Endothelial cell of umbilical vein (primary cell): Measurements from ENCODE around the gene PPM1J. TPM values are rescaled to one million over a fixed set of nuclear protein-coding genes. Genes with fewer than 3 reads are reported as not detected.

Source experiments
- BruUV-seq: library from RNA; stranded (reverse); fragments of 400-500 nt; replicated peaks from 2 replicates; lab custom pipeline; 2021; lab: Mats Ljungman, UMichigan
- CTCF ChIA-PET: fragments of 300-600, 350-600 bp; sonication (Branson Sonifier 250); formaldehyde crosslinking; loops from one replicate; lab custom pipeline; 2021; ENCODE audit warnings: antibody characterized with exemption, inconsistent platforms; lab: Charles Lee
- POLR2A ChIA-PET: fragments of 300-600, 350-600 bp; sonication (Branson Sonifier 250); formaldehyde crosslinking; loops from one replicate; lab custom pipeline; 2021; ENCODE audit warnings: antibody characterized with exemption, inconsistent platforms; lab: Charles Lee
- DNase-seq: peaks from one replicate; pipeline ENCODE4 v3.0.0-alpha.2; 2011; ENCODE audit warnings: low read depth, low spot score
- FAIRE-seq: peaks from 2 replicates; lab custom pipeline; 2011; peaks lifted over from hg19 to GRCh38; lab: Jason Lieb, UNC
- H2AFZ ChIP-seq: 2 replicates; pipeline ENCODE4 v1.6.0; 2012; ENCODE audit warnings: low read depth, low read length, control low read depth, inconsistent platforms
- H3K27ac ChIP-seq: 2 replicates; pipeline ENCODE4 v1.5.1; 2011; ENCODE audit warnings: low read depth, mild to moderate bottlenecking, control low read depth, low read length, moderate library complexity; ENCODE audit not compliant: insufficient read depth
- H3K27me3 ChIP-seq, 2 experiments: 2 replicates each; pipeline versions ENCODE4 v1.6.0 to v1.6.1; 2011; ENCODE audit warnings: low read length in 2 of 2, mixed read lengths in 1 of 2; ENCODE audit not compliant: control insufficient read depth in 2 of 2, insufficient read depth in 2 of 2
- H3K36me3 ChIP-seq, 2 experiments: 2 replicates in 1 of 2; 3 replicates in 1 of 2; pipeline ENCODE4 v1.5.1; 2011; ENCODE audit warnings: low read length in 2 of 2, mild to moderate bottlenecking in 1 of 2, moderate library complexity in 1 of 2; ENCODE audit not compliant: control insufficient read depth in 2 of 2, insufficient read depth in 2 of 2; ENCODE audit errors: extremely low read depth in 1 of 2
- H3K4me1 ChIP-seq: 3 replicates; pipeline ENCODE4 v1.5.1; 2011; ENCODE audit warnings: mild to moderate bottlenecking, low read length; ENCODE audit not compliant: control insufficient read depth, insufficient read depth; ENCODE audit errors: extremely low read depth
- H3K4me2 ChIP-seq: 2 replicates; pipeline ENCODE4 v1.6.1; 2011; ENCODE audit warnings: low read length, control low read depth, mixed read lengths; ENCODE audit not compliant: insufficient read depth
- H3K4me3 ChIP-seq, 3 experiments: fragments of 200-600 bp in 1 of 3; sonication (generic), shearing (Covaris generic) in 1 of 3; replicated peaks in 1 of 3; 2 replicates each; pipeline ENCODE4 v1.5.1; 2011 to 2016; ENCODE audit warnings: control low read depth in 3 of 3, low read length in 3 of 3, mild to moderate bottlenecking in 2 of 3, inconsistent platforms in 1 of 3, low read depth in 1 of 3, moderate library complexity in 1 of 3; ENCODE audit not compliant: insufficient read depth in 1 of 3
- H3K79me2 ChIP-seq: 2 replicates; pipeline ENCODE4 v1.6.0; 2012; ENCODE audit warnings: low read length, inconsistent platforms; ENCODE audit not compliant: control insufficient read depth, insufficient read depth
- H3K9ac ChIP-seq: replicated peaks from 2 replicates; pipeline ENCODE3; 2011; ENCODE audit warnings: low read length, control low read depth; ENCODE audit not compliant: insufficient read depth; ENCODE audit errors: extremely low read depth
- H3K9me1 ChIP-seq: replicated peaks from 3 replicates; pipeline ENCODE4 v1.6.0; 2011; ENCODE audit warnings: mild to moderate bottlenecking, low read length; ENCODE audit not compliant: control insufficient read depth, insufficient read depth; ENCODE audit errors: extremely low read depth
- H3K9me3 ChIP-seq: replicated peaks from 2 replicates; pipeline ENCODE4 v1.5.1; 2012; ENCODE audit warnings: low read length, inconsistent platforms; ENCODE audit not compliant: control insufficient read depth, insufficient read depth
- H4K20me1 ChIP-seq: replicated peaks from 2 replicates; pipeline ENCODE3; 2011; ENCODE audit warnings: mild to moderate bottlenecking, low read length; ENCODE audit not compliant: control insufficient read depth, insufficient read depth; ENCODE audit errors: extremely low read depth
- EZH2 ChIP-seq: IDR thresholded peaks from 2 replicates; pipeline ENCODE4 v1.6.1; 2012; ENCODE audit warnings: borderline replicate concordance, low read depth, mild to moderate bottlenecking, moderate library complexity, low read length, inconsistent platforms; ENCODE audit not compliant: severe bottlenecking
- FOS ChIP-seq: IDR thresholded peaks from 2 replicates; pipeline ENCODE4 v1.6.1; 2011; ENCODE audit warnings: mild to moderate bottlenecking, low read length, moderate library complexity, borderline replicate concordance; ENCODE audit not compliant: insufficient read depth
- GATA2 ChIP-seq: IDR thresholded peaks from 2 replicates; pipeline ENCODE4 v1.7.0; 2011; ENCODE audit warnings: low read depth, mild to moderate bottlenecking, moderate library complexity, mixed read lengths, low read length; ENCODE audit not compliant: insufficient read length, insufficient read depth
- JUN ChIP-seq: IDR thresholded peaks from 2 replicates; pipeline ENCODE4 v1.6.1; 2011; ENCODE audit warnings: borderline replicate concordance, low read depth; ENCODE audit not compliant: insufficient read length, insufficient read depth
- MYC ChIP-seq: IDR thresholded peaks from one replicate; pipeline ENCODE4 v1.6.1; 2011; ENCODE audit warnings: mild to moderate bottlenecking, low read depth, low read length
- POLR2A ChIP-seq: IDR thresholded peaks from 2 replicates; pipeline ENCODE4 v1.6.1; 2012; ENCODE audit warnings: low read depth, mild to moderate bottlenecking, control low read depth, low read length
- POLR2AphosphoS5 ChIP-seq: IDR thresholded peaks from 2 replicates; pipeline ENCODE4 v1.6.1; 2012; ENCODE audit warnings: low read depth, mild to moderate bottlenecking, control low read depth, low read length, moderate library complexity; ENCODE audit not compliant: insufficient read depth
- dilution Hi-C: fragments of 300-500 bp; cut with MboI; formaldehyde crosslinking; loops from one replicate; pipeline ENCODE4 v1.15.0; 2019; ENCODE audit warnings: low sequenced_read_pairs; ENCODE audit not compliant: extremely low pct_ligation_motif_present
- intact Hi-C: fragments of 100-400 bp; cut with micrococcal nuclease; formaldehyde crosslinking; loops from one replicate; pipeline ENCODE4 v1.10.0; 2022
- polyA plus RNA-seq, 4 experiments: library from polyadenylated mRNA; depleted of rRNA in 3 of 4; stranded (reverse) in 3 of 4; unstranded in 1 of 4; fragments of >200 nt; gene quantifications; 2 replicates each; pipeline versions ENCODE4 v1.2.1 to v1.2.3, GENCODE V29; 2011 to 2012; ENCODE audit warnings: missing spikeins in 1 of 4
- total RNA-seq: library from RNA; stranded (reverse); gene quantifications from 2 replicates; pipeline ENCODE4 v1.2.3, GENCODE V29; 2021
- TF ChIP-seq, protein P1 (sequence below), 2 donors: IDR thresholded peaks; 1 replicate in 1 of 2; 2 replicates in 1 of 2; pipeline ENCODE4 v1.5.1; 2011; ENCODE audit warnings: low read length in 2 of 2, mild to moderate bottlenecking in 2 of 2, moderate library complexity in 2 of 2, control low read depth in 1 of 2, inconsistent platforms in 1 of 2, low read depth in 1 of 2; ENCODE audit not compliant: insufficient read depth in 1 of 2; ENCODE audit errors: extremely low read depth in 1 of 2
- TF ChIP-seq, protein P2 (sequence below): IDR thresholded peaks from 2 replicates; pipeline ENCODE4 v1.6.1; 2011; ENCODE audit not compliant: insufficient read depth, insufficient read length

PPM1J gene
- total and polyA plus RNA-seq, 2 donors (not counting 3 experiments of a cell fraction or from before 2014, with no cell fraction given), result 1.7 to 3.1 TPM

- FAIRE-seq, result no peak
- POLR2A ChIA-PET, result no interaction called here
These were observed 5.7 kb upstream of the PPM1J start for GRCh38 chr1:112720800-112721199.

DNA sequence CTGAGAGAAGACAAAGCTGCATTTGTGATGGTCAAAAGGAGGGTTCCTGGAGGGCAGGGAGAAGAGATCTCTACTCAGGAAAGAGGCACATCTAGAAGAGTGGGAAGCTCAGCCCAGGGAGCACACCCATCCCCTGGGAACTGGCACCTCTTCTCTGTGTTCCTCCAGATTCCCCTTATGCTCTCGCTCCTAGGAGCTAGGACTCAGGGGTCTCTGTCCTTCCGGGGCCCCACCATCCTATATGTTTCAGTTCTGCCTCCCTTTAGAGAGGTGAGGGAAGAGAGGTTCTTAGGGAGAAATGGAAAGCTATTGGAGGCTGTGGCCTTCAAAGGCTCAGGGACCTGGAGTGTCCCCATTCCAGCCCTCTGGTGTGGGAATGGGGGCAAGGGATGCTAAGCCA lies 4.6 kb upstream of the PPM1J start:
- intact Hi-C loops, result loop anchor here (5.0 to 10.0 kb wide), 4 partner anchors 423 to 1258 kb away; partner anchors contain the start of genes AP4B1, DCLRE1B, OLFML3 and RSBN1
- no peak overlapping the region for H3K9ac ChIP-seq
- H4K20me1 ChIP-seq, result no peaks in the 10 kb centered on the region
- peaks cover 9% of the 10 kb centered on the region for H3K4me1 ChIP-seq
- no peak overlapping the region for H3K4me3 ChIP-seq
- no TSS peak for BruUV-seq
- no peaks in the 10 kb centered on the region for H3K9me1 ChIP-seq
- no peak for DNase-seq
- ChIA-PET CTCF (interaction anchor here (0.6 to 10.5 kb wide), 10 partner anchors 8 to 420 kb away, joined by 3 to 441 read pairs (median 4); partner anchors contain the start of gene LRIG2), POLR2A (no interaction called here)
- H3K36me3 ChIP-seq, result no peaks in the 10 kb centered on the region
- H2AFZ ChIP-seq, result no peak overlapping the region
- H3K9me3 ChIP-seq, result no peaks in the 10 kb centered on the region
- H3K27ac ChIP-seq, result no peak overlapping the region
- dilution Hi-C loops, result loop anchor here (5.0 kb wide), 1 partner anchor 78 kb away; no protein-coding TSS in a partner anchor
- FAIRE-seq, result no peak
- no peak for TF ChIP-seq POLR2AphosphoS5
- TF ChIP-seq, protein P1, sequence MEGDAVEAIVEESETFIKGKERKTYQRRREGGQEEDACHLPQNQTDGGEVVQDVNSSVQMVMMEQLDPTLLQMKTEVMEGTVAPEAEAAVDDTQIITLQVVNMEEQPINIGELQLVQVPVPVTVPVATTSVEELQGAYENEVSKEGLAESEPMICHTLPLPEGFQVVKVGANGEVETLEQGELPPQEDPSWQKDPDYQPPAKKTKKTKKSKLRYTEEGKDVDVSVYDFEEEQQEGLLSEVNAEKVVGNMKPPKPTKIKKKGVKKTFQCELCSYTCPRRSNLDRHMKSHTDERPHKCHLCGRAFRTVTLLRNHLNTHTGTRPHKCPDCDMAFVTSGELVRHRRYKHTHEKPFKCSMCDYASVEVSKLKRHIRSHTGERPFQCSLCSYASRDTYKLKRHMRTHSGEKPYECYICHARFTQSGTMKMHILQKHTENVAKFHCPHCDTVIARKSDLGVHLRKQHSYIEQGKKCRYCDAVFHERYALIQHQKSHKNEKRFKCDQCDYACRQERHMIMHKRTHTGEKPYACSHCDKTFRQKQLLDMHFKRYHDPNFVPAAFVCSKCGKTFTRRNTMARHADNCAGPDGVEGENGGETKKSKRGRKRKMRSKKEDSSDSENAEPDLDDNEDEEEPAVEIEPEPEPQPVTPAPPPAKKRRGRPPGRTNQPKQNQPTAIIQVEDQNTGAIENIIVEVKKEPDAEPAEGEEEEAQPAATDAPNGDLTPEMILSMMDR (IDR thresholded peaks at IDR 0.05; ENCODE audit: extremely low read depth in 1 of 2, insufficient read depth in 1 of 2, low read depth in 1 of 2, low read length in 2 of 2), result no peak
- TF ChIP-seq, protein P2, sequence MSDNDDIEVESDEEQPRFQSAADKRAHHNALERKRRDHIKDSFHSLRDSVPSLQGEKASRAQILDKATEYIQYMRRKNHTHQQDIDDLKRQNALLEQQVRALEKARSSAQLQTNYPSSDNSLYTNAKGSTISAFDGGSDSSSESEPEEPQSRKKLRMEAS, result no peak
- no peak for TF ChIP-seq GATA2
- no peak for TF ChIP-seq FOS
- no peak for TF ChIP-seq EZH2
- TF ChIP-seq JUN, result no peak
- TF ChIP-seq POLR2A, result no peak
- TF ChIP-seq MYC, result no peak
- no peaks in the 10 kb centered on the region for H3K79me2 ChIP-seq
- H3K4me2 ChIP-seq, result no peak overlapping the region
- H3K27me3 ChIP-seq, result no peaks in the 10 kb centered on the region

More at GRCh38 chr1:112720800-112721199, 5.7 kb upstream of the PPM1J start:
- intact Hi-C loops (no loop called here), dilution Hi-C loops (no loop called here)
- no peak for DNase-seq
- H3K4me3 ChIP-seq, result no peak overlapping the region
- no peak for TF ChIP-seq POLR2A
- no peaks in the 10 kb centered on the region for H3K36me3 ChIP-seq
- H3K9ac ChIP-seq, result no peak overlapping the region
- no peak overlapping the region for H3K4me2 ChIP-seq
- no peaks in the 10 kb centered on the region for H3K9me1 ChIP-seq
- peaks cover 4% of the 10 kb centered on the region for H3K4me1 ChIP-seq
- no peaks in the 10 kb centered on the region for H3K9me3 ChIP-seq
- BruUV-seq, result no TSS peak
- no peaks in the 10 kb centered on the region for H4K20me1 ChIP-seq
- CTCF ChIA-PET, result interaction anchor here (1.0 to 10.5 kb wide), 4 partner anchors 10 to 352 kb away, joined by 3 to 441 read pairs (median 40); partner anchors contain the start of gene LRIG2
- no peaks in the 10 kb centered on the region for H3K79me2 ChIP-seq
- no peak overlapping the region for H2AFZ ChIP-seq
- H3K27ac ChIP-seq, result no peak overlapping the region
- no peaks in the 10 kb centered on the region for H3K27me3 ChIP-seq
